Hematopoietic multipotent progenitor cell treated with erythropoietin and hydrocortisone succinate and interleukin-3 and kit ligand, for 4 days (in vitro differentiated cells): ENCODE measurements around the gene AKAP13.
"Not testable (repeated sequence)": the region's sequence is repeated elsewhere in the genome, so short reads cannot be mapped to it uniquely, and the experiment has no call there.

ENCODE experiments used
- DNase-seq: peaks from one replicate; pipeline ENCODE4 v3.0.0-alpha.2; 2015

The AKAP13 gene

DNA sequence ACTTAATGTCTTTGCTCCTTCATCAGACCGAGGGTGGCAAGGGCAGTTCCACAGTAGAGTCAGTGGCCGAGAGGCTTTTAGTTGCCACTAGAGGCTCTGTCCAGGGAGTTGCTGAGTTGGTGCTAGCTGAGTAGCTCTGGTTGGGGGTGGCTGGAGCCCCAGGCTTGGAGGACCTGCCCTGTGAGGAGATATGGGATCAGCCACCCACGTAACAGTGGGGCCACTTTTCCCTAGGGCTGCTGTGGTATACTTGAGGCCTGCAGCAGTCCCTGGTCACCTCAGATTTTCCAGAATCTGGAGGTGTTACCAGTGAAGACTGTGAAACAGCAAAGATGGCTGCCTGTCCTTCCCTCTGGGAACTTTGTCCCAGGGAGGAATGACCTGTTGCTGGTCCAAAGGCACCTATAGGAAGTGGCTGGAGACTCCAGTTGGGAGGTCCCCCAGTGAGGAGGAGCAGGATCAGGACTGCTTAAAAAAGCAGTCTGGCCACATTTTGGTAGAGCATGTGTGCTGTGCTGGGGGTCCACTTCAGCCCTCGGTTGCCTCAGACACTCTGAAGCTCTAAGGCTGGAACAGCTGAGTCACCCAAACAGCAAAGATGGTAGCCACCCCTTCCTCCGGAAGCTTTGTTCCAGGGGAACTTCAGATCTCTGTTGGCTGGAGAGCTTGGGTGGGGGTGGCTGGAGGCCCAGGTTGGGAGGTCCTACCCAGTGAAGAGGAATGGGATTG is 72.9 kb downstream of the AKAP13 start:
- no peak for DNase-seq

DNA sequence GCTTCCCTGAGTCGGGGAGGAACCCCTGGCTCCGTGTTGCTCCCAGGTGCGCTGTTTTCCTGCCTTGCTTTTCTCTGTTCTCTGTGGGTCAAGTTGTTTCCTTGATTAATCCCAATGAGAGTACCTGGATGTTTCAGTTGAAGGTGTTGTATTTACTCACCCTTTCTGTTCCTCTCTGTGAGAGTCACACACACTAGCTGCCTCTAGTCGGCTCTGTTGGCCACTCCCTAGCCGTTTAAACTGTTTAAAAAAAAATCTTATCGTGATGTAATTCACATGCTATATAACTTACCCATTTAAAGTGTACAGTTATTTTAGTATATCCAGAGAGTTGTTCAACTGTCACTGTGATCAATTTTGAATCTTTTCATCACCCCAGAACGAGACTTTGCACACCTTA is 74.0 kb downstream of the AKAP13 start:
- no peak for DNase-seq

- DNase-seq = no peak
Observed at GRCh38 chr15:85455891-85456290, 75.5 kb downstream of the AKAP13 start.

DNA sequence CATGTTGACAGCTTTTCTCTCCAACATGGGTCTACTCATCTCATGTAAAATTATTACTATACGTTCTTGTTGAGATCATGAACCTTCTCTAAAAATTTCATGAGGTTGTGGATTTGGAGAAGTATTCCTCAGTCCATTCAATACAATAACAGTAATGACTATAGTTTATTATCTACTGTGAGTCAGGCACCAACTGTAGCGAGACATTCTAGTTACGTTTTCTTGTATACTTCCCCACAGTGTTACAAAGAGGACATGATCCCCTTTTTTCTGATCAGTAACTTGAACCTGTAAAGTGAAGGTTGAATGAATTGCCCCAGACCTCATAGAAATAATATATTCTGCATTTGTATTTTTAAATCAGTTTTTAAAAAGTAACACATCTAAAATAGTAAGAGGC is 76.4 kb downstream of the AKAP13 start:
- DNase-seq = no peak

DNA sequence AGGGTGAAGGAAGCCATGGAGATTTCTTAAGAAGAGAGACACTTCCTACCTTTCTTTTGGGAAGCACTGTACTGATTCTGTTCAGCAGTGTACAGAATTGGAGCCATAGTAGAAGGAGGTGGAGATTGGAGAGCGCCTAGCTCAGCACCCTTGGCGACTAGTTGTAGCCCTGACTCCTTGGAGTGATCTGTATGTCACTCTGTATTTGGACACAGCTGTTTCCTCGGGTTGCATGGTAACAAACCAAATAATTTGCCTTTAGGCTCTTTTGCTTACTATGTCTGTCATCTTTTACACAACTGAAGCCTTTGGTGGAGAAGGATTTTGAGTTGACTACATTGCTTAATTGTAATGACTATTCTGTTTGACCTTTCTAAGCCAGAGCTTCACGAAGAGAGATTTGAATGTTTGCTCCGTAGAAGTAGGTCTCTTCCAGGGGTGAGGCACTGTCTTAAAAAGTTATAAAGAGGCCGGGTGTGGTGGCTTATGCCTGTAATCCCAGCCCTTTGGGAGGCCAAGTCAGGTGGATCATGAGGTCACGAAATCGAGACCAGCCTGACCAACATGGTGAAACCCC is 77.1 kb downstream of the AKAP13 start:
- no peak for DNase-seq

- no peak for DNase-seq
Observed at GRCh38 chr15:85458764-85459163, 78.4 kb downstream of the AKAP13 start.

DNA sequence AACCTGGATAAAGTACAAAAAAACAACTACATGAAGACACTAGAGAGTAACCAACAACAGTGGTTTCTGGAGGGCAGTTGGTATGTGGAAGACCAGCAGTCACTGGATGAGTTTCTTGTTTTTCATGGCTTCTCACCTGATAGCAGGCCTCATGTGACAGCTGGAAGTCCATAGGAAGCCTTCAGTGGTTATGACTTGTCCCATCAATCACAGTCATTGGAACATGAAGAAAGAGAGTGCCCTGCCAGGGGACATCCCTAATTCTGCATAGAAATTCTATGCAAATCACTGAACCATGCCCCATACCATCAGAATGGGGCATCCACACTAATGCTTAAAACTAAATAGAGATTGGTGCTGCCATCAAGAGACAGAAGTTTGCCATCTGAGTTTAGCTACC is 81.6 kb downstream of the AKAP13 start:
- no peak for DNase-seq

- no peak for DNase-seq
Observed at GRCh38 chr15:85463276-85463892, 83.0 kb downstream of the AKAP13 start.

GRCh38 chr15:85463976-85464375 is 83.6 kb downstream of the AKAP13 start:
- no peak for DNase-seq

- DNase-seq = no peak
Observed at GRCh38 chr15:85464471-85464870, 84.1 kb downstream of the AKAP13 start.

- no peak for DNase-seq
Observed at GRCh38 chr15:85470563-85471271, 90.3 kb downstream of the AKAP13 start.

DNA sequence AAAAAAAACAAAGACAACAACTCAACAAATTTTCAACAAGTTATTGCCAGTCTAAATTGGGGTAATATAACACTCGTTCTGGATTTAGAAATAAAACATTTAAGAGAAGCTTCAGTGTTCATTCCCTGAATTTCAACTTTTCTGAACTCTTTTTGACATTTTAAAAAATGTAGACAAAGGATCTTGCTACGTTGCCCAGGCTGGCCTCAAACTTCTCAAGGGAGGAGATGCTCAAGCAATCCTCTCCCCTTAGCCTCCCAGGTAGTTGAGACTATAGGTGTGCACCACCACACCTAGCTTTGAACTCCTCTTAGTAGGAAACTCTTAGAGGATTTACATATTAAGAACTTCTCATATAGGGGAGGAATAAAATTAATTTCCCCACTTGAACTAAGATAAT is 91.9 kb downstream of the AKAP13 start:
- no peak for DNase-seq

- DNase-seq = no peak
Observed at GRCh38 chr15:85473455-85473854, 93.1 kb downstream of the AKAP13 start.

GRCh38 chr15:85474700-85475316 is 94.4 kb downstream of the AKAP13 start:
- no peak for DNase-seq

GRCh38 chr15:85475317-85475701 is 94.9 kb downstream of the AKAP13 start:
- peak; percentile 76 for DNase-seq

DNA sequence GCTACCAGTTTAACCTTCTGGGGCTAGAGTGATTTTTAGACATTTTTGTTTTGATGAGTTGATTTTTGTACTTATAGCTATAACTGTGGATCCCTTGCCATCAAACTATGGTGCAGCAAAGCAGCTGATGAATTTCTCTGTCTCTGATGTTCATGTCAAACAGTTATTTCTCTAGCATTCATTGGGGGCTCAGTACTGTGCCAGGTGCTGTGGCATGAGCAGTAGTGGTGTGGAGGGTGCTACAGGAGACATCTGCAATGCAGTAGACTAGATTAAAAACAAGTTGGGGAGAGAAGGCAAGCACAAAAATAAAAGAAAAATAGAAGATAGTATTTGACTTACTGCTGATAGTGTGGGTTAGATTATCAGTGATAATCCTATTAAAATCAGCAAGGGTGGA is 95.3 kb downstream of the AKAP13 start:
- no peak for DNase-seq

DNA sequence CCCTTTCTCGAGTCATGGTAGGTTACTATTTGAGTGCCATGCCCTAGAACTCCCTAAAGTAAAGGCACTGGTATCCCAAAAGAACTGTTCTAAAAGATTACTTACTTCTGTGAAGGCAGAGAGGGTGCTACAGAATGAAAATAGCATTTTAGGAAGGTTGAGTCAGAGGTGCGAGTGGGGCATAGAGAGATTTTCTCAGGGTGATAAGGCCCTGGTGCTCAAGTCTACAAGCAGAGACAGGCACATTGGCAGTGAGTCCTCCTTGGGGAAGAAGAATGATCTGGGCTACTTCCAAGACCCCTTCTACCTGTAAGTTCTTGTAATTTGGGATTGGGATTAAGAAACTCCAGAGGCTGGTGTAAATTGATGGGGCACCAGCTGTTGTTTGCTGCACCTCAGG is 96.7 kb downstream of the AKAP13 start:
- DNase-seq = no peak

GRCh38 chr15:85477730-85478129 is 97.3 kb downstream of the AKAP13 start:
- DNase-seq = no peak

- no peak for DNase-seq
Observed at GRCh38 chr15:85479071-85479647, 98.8 kb downstream of the AKAP13 start.

DNA sequence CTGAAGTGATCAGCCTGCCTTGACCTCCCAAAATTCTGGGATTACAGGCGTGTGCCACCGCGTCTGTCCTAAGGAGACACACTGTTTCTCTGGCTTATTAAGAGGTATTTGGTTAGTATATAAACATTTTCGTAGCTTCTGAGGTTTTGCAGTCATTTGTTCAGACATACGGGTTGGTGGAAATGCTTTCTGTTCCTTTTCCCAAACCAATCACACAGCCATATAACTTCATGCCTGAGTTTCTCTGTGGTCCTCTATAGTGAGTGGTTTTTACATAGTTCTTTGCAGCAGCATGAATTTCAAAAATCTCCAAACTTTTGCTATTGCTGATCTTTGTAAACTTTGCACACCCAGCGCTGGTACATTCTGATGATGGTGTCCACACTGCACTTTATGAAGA is 100.5 kb downstream of the AKAP13 start:
- no peak for DNase-seq

- peak; percentile 44 for DNase-seq
Observed at GRCh38 chr15:85481543-85481942, 101.1 kb downstream of the AKAP13 start.

DNA sequence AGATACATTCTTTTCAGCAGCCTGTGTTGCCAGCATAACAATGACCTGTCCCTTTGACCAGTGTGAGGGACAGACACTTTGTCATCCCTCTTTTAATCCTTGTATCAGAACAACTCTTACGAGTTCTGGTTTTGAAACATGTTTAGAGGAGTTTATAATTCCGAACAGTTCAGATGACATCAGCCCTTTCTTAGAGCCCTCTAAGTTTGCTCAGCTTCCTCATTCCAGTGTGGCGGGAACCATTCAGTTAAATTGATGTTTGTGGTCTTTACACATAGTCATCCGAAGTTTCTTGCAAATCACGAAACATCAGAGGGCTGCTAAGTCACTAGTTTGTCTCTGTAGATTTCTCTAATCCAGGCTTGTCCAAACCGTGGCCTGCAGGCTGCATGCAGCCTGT is 102.5 kb downstream of the AKAP13 start:
- DNase-seq = peak; percentile 80

- DNase-seq = not testable (repeated sequence)
Observed at GRCh38 chr15:85483955-85484354, 103.6 kb downstream of the AKAP13 start.
